EL (cell line): ENCODE results near the gene SMIM38.
"Not testable (repeated sequence)": the region's sequence is repeated elsewhere in the genome, so short reads cannot be mapped to it uniquely, and the experiment has no call there.

Experiments
- DNase-seq: peaks from one replicate; pipeline ENCODE4 v3.0.0-alpha.2; 2016

The SMIM38 gene

DNA sequence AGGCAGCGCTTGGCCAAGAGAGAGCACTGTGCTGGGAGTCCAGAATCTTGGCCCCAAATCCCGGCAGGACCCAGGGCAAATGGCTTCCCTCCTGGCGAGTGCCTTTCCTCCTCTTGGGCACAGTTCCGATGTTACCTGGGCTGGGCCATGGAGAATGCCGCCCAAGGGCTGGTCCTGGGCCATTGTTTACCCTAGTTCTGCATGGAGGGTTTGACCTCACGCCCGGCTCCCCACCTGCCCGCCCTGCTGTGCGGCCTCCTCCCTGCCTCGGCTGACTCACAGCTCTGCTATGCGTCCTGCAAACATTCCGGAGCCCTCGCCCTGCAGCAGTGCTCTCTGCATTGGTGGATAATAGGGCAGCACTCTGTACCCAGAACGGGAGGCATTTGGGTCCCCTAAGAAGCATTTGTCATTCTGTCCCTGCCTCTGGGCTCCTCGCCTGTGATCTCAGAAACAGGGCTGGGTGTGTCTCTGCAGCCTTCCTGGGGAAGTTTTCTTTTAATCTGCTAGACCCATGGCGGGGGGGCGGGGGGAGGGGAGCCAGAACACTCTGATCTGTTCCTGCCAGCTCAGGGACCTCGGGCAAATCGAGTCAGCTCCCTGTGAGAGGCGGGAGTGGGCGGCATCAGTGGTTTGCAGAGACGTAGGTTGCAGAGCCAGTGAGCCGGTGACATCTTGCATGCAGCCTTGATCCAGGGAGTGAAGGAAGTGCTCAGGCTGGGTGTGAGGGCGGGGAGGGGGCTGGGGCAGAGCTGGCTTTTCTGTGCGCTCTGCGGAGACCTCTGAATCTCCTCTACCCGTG lies 32.9 kb upstream of the SMIM38 start:
- DNase-seq: peak; percentile 89

DNA sequence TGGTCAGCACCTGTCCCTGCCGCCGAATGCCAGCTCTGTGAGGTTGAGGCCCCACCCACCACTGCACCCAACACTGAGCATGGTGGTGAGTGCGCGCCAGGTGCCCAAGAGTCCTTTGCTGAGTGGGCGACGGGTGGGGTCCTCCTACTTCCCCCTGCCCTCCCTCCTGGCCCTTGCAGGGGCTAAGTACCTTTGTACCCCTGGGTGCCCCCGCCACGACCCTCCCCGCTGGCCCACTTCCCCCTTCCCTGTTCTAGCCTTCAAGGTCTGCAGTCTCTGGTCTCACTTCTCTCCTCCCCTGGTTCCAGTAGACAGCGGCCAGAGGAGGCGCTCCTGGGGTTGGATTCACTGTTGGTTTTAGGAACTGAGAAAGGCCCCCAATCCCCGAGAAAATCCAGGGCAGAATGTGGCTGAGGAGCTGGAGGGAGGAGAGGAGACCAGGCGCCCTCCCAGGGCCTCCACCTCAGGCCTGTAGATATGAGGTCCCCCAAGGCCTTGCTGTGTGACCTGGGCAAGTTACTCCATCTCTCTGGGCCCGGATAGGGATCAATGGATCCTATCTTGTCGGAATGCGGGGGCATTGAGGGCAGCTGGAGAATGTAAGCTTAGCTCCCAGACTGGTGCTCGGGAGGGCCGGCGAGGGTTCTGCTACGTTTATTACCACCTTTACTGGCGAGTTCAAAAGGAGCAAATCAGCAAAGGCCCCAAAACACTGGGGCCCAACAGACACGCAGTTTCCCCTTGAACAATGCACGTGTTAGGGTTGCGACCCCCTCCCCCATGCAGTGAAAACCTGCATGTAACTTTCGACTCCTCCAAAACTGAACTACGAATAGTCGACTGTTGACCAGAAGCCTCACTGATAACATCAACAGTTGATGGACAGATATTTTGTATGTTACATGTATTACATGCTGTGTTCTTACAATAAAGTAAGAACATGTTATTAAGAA lies 31.9 kb upstream of the SMIM38 start:
- DNase-seq: no peak

- DNase-seq: no peak
These were observed 29.9 kb upstream of the SMIM38 start for GRCh38 chr11:69125861-69126260.

DNA sequence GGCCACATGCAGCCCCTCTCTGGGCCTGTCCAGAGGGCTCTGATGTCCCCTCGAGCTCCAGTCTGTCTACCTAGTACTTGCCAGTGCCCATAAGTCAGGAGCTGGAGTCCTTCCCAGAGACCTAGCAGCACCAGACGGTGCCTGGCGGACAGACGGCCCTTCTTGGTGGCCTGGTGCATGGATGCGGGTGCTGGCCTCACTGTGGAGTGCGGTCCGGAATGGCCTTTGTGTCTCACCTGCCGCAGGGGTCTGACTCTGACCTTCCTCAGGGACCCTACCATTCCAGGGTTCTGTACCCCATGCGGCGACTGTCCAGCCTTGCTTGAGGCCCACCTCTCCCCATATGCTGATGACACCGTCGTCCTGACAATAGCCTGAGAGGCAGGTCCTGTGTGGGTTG lies 29.4 kb upstream of the SMIM38 start:
- no peak for DNase-seq

- no peak for DNase-seq
These were observed 28.5 kb upstream of the SMIM38 start for GRCh38 chr11:69127081-69127850.

- DNase-seq: no peak
These were observed 27.9 kb upstream of the SMIM38 start for GRCh38 chr11:69127884-69128283.

- DNase-seq: no peak
These were observed 26.7 kb upstream of the SMIM38 start for GRCh38 chr11:69129053-69129452.

- no peak for DNase-seq
These were observed 26.1 kb upstream of the SMIM38 start for GRCh38 chr11:69129647-69130046.

- no peak for DNase-seq
These were observed 25.1 kb upstream of the SMIM38 start for GRCh38 chr11:69130654-69131053.

DNA sequence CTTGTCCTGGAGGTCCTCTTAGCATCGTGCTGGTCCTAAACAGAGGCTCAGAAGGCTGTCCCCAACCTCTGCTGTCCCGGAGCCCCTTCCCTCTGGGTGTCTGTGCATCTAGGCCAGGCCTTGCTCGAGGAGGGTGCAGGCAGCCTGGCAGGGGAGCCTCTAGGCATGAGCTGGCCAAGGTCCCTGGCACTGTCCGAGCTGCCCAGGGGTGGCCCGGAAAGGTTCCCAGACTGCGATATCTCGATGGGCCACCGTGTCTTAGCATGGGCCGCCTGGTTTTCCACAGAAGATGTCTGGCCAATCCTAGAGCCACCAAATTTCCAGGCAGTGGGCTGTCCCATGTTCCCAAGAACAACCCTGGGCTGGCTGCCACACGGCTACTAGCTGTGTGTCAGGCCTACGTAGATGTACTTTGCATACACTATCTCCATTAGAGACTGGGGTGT lies 24.6 kb upstream of the SMIM38 start:
- no peak for DNase-seq

GRCh38 chr11:69131644-69132300 lies 24.0 kb upstream of the SMIM38 start:
- DNase-seq: peak; percentile 75

DNA sequence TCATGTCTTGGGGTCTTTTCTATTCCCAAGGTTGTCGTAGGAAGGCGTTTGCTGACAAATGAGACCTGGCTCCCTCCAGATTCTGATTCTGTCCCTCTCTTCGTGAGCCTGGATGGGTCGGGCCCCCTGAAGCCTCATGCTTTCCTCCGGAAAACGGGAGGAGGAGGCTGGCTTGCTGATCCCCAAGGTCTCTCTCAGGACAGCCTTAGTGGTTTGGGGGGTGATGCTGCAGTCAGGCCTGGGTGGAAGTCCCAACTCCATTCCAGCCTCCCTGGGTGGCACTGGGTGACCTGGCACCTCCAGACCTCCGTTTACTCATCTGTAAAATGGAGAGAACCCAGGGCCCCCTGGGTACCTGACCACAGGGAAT lies 23.4 kb upstream of the SMIM38 start:
- no peak for DNase-seq

DNA sequence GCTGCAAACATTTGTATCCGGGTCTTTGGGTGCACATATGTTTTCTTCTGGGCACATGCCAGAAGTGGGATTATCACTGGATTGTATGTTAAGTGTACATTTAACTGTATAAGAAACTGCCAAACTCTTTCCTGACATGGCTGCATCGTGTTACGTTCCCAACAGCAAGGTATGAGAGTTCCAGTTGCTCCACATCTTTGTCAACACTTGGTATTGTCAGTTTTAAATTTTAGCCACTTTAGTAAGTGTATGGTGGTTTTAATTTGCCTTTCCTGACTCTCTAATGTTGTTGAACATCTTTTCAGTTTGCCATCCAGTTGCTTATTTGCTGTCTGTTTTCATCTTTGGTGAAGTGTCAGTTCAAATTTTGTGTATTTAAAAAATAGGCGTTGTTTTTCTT lies 22.5 kb upstream of the SMIM38 start:
- DNase-seq: no peak

DNA sequence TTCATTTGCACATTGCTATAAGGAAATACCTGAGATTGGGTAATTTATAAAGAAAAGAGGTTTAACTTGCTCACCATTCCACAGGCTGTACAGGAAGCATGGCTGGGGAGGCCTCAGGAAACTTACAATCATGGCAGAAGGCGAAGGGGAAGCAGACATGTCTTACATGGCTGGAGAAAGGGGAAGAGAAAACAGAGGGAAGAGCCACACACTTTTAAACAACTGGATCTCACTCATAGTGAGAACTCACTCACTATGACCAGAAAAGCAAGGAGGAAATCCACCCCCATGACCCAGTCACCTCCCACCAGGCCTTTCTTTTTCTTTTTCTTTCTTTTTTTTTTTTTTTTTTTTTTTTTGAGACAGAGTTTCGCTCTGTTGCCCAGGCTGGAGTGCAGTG lies 21.6 kb upstream of the SMIM38 start:
- not testable (repeated sequence) for DNase-seq

DNA sequence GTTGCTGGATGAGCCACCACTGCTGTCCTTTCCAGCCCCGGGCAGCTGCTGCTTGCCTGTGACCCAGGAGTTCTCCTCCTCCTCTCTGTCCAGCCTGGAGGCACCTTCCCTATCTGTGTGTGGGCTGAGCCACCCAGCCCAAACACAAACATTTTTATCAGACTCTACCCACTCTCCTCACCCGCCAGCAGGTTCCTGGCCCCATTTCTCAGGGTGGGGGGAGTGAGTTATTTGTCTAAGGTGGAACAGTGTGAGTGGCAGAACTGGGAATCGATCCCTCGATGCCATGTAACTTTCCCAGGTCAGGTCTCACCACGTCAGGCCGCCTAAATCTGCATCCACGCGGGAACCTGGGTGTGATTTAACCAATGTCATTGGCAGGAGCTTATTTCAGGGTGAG lies 20.8 kb upstream of the SMIM38 start:
- no peak for DNase-seq

DNA sequence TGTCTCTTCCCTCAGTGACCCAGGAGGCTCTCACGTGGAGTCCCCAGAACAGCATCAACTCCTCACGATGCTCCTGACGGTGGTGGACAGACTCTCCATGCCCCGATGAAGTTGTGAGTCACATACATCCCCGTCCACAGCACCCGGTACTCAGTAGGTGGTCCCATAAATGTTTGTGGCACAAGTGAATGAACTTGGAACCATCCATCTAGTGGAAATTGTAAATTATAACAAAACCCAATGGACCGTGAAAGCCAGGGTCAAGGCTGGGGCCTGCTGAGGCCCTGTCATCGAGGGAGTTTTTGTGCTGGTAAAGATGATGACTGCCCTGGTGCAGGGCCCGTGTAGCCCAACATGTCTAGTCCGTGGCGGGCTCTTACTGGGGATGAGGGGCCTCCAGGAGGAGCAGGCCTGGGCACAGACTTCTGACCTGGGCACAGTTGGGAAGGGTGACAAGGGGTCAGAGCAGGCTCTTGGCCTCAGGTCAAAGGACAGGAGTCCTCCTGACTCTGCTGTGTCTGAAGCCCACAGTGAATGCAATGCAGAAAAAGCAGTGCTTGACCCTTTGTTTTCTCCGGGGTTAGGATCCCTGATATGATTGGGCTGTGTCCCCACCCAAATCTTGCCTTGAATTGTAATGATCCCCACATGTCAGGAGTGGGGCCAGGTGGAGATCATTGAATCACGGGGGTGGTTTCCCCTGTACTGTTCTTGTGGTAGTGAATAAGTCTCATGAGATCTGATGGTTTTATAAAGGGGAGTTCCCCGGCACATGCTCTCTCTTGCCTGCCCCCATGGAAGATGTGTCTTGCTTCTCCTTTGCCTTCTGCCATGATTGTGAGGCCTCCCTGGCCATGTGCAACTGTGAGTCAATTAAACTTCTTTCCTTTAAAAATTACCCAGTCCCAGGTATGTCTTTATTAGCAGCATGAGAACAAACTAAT lies 20.0 kb upstream of the SMIM38 start:
- no peak for DNase-seq

DNA sequence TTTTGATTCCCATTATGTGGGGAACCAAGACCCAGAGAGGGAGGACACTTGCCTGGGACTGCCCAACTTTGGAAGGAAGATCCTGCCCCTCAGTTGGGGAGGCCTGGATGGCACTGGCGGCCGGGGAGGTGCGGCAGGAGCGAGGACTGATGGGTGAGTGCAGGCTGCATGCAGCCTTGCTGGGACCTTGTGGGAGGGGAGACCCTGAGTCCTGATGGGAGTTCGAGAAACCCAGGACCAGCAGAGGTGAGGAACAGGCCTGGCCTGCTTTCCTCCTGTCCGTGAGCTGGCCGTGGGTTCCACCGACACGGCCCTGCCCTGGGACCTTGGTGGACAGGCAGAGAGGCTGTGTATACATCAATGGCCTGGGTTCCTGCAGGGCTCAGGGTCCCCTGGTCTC lies 19.3 kb upstream of the SMIM38 start:
- no peak for DNase-seq

DNA sequence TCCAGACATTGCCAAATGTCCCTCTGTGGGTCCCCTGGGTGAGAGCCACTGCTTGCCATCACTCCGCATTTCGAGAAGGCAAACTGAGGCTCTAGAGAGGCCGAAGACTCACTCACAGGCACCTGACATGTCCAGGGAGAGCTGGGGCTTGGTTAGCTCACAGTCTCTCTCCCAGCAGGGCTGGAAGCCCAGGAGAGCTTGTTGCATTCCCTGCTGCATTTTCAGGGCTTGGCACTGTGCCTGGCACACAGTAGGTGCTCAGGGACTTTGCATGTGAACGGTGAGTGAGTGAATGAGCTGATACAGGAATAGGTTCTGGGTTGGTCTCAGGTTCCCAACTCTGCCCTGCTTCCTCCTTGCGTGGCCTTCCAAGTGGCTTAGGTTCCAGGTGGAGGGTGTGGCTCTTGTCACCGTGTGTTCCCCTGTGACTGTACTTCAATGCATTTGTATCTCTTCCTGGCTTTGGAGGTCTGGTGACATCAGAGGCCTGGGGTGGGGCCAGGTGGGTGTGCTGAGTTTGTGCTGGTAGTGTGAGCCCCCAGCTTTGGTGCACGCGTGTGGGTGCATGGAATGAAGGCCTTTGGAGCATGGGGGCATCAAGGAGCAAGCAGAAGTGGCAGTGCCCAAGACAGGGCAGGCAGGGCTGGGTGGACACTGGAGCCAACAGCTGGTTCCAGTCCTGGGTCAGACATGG lies 18.4 kb upstream of the SMIM38 start:
- no peak for DNase-seq

- peak; percentile 83 for DNase-seq
These were observed 17.5 kb upstream of the SMIM38 start for GRCh38 chr11:69138265-69138664.

GRCh38 chr11:69140161-69140560 lies 15.6 kb upstream of the SMIM38 start:
- DNase-seq: not testable (repeated sequence)

DNA sequence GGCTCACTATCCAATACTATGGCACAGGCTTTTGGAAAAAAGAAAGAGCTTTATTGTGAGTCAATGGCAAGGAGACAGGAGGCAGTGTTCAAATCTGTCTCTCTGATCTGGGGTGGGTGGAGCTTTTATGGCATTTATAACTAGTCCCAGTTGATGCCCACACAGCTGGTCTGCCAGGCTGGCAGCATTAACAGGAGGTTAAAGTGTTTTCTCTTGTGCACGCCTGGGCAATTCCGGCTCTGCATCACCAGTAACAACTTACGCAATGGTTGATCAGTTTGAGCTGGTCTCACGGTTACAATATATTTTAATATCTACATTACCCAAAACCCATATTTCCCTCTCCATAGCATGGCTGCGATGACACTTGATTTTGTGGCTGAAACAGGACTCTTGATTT lies 15.1 kb upstream of the SMIM38 start:
- no peak for DNase-seq
